ENCODE data around the gene SBK2. TPM values are rescaled to one million over a fixed set of nuclear protein-coding genes. Genes with fewer than 3 reads are reported as not detected.

SBK2 gene
- total and polyA plus RNA-seq, 4 donors = 0.31 TPM; not detected in 3

GRCh38 chr19:55542292-55542855 lies 5.4 kb upstream of the SBK2 start:
- ATAC-seq (ENCODE audit: insufficient read depth, low FRiP score) = no peak
- peaks cover 0 to 22% (median 2%) of the 10 kb centered on the region in 5 donors for H3K4me1 ChIP-seq (ENCODE audit: control insufficient read depth in 5 of 5, insufficient read depth in 5 of 5, low read length in 5 of 5)
- H3K9me3 ChIP-seq (ENCODE audit: control insufficient read depth in 4 of 4, insufficient read depth in 3 of 4, low read length in 3 of 4) = no peaks in the 10 kb centered on the region
- 92 to 95% methylated on average over 7 of the region's 7 CpGs for WGBS, 2 donors
- no peak overlapping the region for H3K4me3 ChIP-seq
- H3K36me3 ChIP-seq (ENCODE audit: control insufficient read depth in 4 of 4, insufficient read depth in 4 of 4, low read length in 4 of 4) = no peaks in the 10 kb centered on the region
- no peak overlapping the region for H3K27ac ChIP-seq (ENCODE audit: low read depth in 1 of 2, low read length in 1 of 2)
- no peak overlapping the region for H3K9ac ChIP-seq (ENCODE audit: insufficient read depth in 1 of 2, low read length in 2 of 2)
- peaks cover 0 to 4% (median 0%) of the 10 kb centered on the region in 3 donors for H3K27me3 ChIP-seq (ENCODE audit: control insufficient read depth in 3 of 3, insufficient read depth in 3 of 3, low read length in 2 of 3)
- TF ChIP-seq CTCF (IDR thresholded peaks at IDR 0.05; ENCODE audit: control extremely low read depth, extremely low read depth) = no peak
- DNase-seq = no peak

GRCh38 chr19:55541091-55541490 lies 4.2 kb upstream of the SBK2 start:
- Histone ChIP-seq H3K9me3 (ENCODE audit: control insufficient read depth in 4 of 4, insufficient read depth in 3 of 4, low read length in 3 of 4) (no peaks in the 10 kb centered on the region), H3K4me1 (ENCODE audit: control insufficient read depth in 5 of 5, insufficient read depth in 5 of 5, low read length in 5 of 5) (peaks cover 0 to 12% (median 0%) of the 10 kb centered on the region in 5 donors), H3K4me3 (no peak overlapping the region), H3K27me3 (ENCODE audit: control insufficient read depth in 3 of 3, insufficient read depth in 3 of 3, low read length in 2 of 3) (peaks cover 0 to 4% (median 0%) of the 10 kb centered on the region in 3 donors), H3K27ac (ENCODE audit: low read depth in 1 of 2, low read length in 1 of 2) (no peak overlapping the region), H3K36me3 (ENCODE audit: control insufficient read depth in 4 of 4, insufficient read depth in 4 of 4, low read length in 4 of 4) (no peaks in the 10 kb centered on the region), H3K9ac (ENCODE audit: insufficient read depth in 1 of 2, low read length in 2 of 2) (no peak overlapping the region)
- ATAC-seq (ENCODE audit: insufficient read depth, low FRiP score) (no peak), DNase-seq (no peak)
- WGBS, 2 donors = 78 to 86% methylated on average over 19 of the region's 19 CpGs
- TF ChIP-seq CTCF (IDR thresholded peaks at IDR 0.05; ENCODE audit: control extremely low read depth, extremely low read depth) = no peak

GRCh38 chr19:55540619-55541018 lies 3.7 kb upstream of the SBK2 start:
- Histone ChIP-seq H3K9ac (ENCODE audit: insufficient read depth in 1 of 2, low read length in 2 of 2) (no peak overlapping the region), H3K4me3 (no peak overlapping the region), H3K27me3 (ENCODE audit: control insufficient read depth in 3 of 3, insufficient read depth in 3 of 3, low read length in 2 of 3) (peaks cover 0 to 1% (median 0%) of the 10 kb centered on the region in 3 donors), H3K36me3 (ENCODE audit: control insufficient read depth in 4 of 4, insufficient read depth in 4 of 4, low read length in 4 of 4) (no peaks in the 10 kb centered on the region), H3K27ac (ENCODE audit: low read depth in 1 of 2, low read length in 1 of 2) (no peak overlapping the region), H3K4me1 (ENCODE audit: control insufficient read depth in 5 of 5, insufficient read depth in 5 of 5, low read length in 5 of 5) (peaks cover 0 to 7% (median 0%) of the 10 kb centered on the region in 5 donors), H3K9me3 (ENCODE audit: control insufficient read depth in 4 of 4, insufficient read depth in 3 of 4, low read length in 3 of 4) (no peaks in the 10 kb centered on the region)
- no peak for ATAC-seq (ENCODE audit: insufficient read depth, low FRiP score)
- TF ChIP-seq CTCF (IDR thresholded peaks at IDR 0.05; ENCODE audit: control extremely low read depth, extremely low read depth) = no peak
- 54 to 68% methylated on average over 10 of the region's 10 CpGs for whole genome bisulfite sequencing, 2 donors
- DNase-seq = no peak

All from lung (tissue), 12 donors.